HG02943 (cell line): ENCODE results near the gene C17orf67.

ENCODE experiments used
- ATAC-seq: cut with Tn5 transposase; IDR thresholded peaks from one replicate; pipeline ENCODE4 v1.9.1; 2021; ENCODE audit warnings: mild to moderate bottlenecking, low read depth, moderate library complexity; ENCODE audit not compliant: unreplicated experiment

The C17orf67 gene, protein sequence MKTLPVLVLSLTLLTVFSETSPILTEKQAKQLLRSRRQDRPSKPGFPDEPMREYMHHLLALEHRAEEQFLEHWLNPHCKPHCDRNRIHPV

GRCh38 chr17:56833809-56834379 lies at the start of gene C17orf67, which contains the start of gene DGKE:
C17orf67 (minus strand) TSS chr17:56833920; CDS start chr17:56815810, 18,110 bp downstream.
DGKE (plus strand) TSS chr17:56834151; CDS start chr17:56834796, 645 bp downstream.
- peak; percentile 71 for ATAC-seq

GRCh38 chr17:56881685-56882295 lies 48.1 kb upstream of the C17orf67 start:
- ATAC-seq: no peak

DNA sequence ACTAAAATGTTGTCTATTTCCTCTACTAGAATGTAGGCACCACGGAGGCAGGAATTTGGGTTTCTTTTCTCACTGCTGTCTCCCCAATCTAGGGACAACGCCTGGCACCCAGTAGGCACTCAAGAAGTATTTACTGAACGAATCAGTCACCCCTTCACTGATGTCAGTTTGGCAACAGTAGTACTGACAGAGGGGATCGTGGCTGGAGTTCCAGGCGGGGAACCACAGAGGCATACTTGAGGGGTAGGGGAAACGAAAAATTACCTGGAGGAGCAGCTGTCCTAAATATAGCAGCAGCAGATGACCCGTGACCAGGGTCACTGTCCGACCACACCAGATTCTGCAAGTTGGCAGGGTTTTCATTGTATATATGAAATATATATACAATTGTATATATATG lies 46.9 kb upstream of the C17orf67 start:
- ATAC-seq: no peak

GRCh38 chr17:56880133-56880532 lies 46.4 kb upstream of the C17orf67 start:
- ATAC-seq: no peak

GRCh38 chr17:56879280-56879679 lies 45.6 kb upstream of the C17orf67 start:
- ATAC-seq: no peak

DNA sequence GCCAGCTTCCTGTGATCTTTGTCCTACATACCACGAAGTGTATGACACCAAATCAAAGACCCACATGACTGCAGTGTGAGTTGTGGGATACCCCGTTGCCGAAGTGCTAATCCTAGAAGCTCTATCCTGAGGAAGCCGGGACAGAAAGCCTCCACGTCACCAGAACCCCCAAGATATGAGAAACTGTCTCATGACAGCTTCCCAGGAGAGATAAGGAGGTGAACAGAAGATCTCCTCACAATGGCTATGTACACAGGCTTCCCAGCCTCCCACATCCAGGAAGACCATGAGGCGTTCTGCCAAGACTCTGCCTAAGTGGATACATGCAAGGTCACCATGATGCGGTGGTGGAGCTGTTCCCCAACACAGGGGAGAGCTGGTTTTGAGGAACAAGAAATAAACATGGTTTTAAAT lies 43.1 kb upstream of the C17orf67 start:
- ATAC-seq: no peak

GRCh38 chr17:56870081-56870651 lies 36.4 kb upstream of the C17orf67 start:
- no peak for ATAC-seq

GRCh38 chr17:56868716-56869115 lies 35.0 kb upstream of the C17orf67 start:
- no peak for ATAC-seq

DNA sequence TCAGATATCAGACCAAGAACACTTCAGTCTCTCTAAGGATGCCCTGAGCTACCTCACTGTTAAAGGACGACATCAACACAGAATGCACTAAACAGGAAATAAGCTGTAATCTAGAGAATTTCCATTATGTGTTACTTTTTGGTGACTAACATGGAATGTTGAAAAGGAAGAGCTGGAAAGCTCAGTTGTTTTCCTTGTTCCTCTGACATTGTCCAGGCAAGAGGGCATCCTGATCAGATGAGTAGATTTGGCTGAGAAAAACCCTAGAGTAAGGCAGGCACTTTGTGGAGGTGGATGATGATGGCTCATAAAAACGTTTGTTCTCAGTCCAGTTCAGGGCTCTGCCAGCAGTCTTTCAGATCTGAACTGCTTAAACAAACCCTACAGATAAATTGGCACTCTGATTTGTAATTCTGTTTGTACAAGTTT lies 34.2 kb upstream of the C17orf67 start:
- ATAC-seq: no peak

DNA sequence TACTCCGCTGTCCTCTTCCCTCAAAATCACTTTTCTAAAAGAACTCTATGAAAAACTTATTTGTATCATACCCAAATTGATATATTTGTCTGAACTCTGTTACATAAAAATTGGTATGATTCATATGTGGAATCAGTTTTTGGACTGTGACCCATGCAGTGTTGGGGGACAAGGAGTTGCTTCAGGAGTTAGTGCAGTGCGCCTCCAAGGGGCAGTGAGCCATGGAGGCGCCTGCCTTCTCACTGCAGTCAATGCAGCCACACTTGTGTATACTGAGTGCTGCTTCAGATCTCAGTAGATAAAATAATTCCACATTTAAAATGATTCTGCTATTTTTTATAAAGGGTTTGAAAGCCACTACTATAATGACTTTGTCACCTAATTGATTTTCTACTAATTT lies 32.8 kb upstream of the C17orf67 start:
- ATAC-seq: no peak

GRCh38 chr17:56866076-56866475 lies 32.4 kb upstream of the C17orf67 start:
- no peak for ATAC-seq

DNA sequence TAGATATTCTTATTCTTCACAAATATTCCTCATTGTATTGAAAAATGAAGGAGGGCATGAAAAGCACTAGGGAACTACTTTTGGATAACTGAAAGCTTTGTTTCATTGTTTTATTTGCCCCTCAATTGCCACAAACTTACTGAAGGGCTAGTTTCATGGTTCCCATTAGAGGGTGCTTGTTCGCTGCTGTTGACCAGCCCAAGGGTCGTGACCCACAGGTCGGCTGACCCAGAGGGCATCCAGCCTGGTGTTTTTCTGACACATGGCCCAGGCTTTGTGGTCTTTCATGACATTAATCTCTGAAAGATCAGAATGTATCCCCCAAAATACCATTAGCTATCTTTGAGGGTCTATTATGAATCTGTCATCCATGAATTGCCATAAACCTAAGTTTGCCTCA lies 30.3 kb upstream of the C17orf67 start:
- ATAC-seq: no peak

GRCh38 chr17:56861899-56862298 lies 28.2 kb upstream of the C17orf67 start:
- no peak for ATAC-seq

GRCh38 chr17:56851008-56851407 lies 17.3 kb upstream of the C17orf67 start:
- no peak for ATAC-seq

- no peak for ATAC-seq
Observed at GRCh38 chr17:56850591-56850990, 16.9 kb upstream of the C17orf67 start.

DNA sequence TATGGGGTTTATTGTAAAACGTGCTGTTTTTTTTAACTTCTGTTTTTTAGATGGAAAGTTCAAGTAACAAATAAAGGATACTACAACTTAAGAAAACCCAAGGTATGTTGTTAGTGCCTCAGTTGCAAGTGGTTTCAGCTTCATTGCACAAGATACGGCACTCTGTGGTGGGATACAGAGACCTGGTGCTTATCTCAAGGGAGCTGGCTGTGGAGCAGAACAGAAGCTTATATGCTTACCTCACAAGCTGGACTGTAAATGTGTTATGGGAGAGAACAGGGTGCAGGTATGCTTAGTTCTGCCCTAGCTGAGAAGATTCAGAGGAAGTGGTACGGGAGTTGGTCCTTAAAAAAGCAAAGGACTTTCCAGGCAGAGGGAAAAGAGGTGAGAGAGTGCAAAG lies 15.4 kb upstream of the C17orf67 start:
- ATAC-seq: no peak

DNA sequence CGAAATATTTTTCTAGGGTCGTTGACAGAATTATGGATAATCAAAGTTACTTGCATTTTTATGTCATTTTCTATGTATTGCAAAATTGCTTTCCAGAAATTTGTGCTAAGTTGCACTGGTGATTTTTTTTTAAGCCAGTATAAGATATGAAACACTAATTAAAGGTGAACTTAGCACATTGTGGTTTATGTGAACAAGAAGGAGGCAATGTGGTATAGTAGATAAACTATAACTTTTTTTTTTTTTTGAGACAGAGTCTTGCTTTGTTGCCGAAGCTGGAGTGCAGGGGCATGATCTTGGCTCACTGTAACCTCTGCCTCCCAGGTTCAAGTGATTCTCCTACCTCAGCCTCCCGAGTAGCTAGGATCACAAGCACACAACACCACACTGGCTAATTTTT lies 13.4 kb upstream of the C17orf67 start:
- ATAC-seq: no peak

- no peak for ATAC-seq
Observed at GRCh38 chr17:56845934-56846333, 12.2 kb upstream of the C17orf67 start.

GRCh38 chr17:56842577-56842976 lies 8.9 kb upstream of the C17orf67 start:
- ATAC-seq: no peak

DNA sequence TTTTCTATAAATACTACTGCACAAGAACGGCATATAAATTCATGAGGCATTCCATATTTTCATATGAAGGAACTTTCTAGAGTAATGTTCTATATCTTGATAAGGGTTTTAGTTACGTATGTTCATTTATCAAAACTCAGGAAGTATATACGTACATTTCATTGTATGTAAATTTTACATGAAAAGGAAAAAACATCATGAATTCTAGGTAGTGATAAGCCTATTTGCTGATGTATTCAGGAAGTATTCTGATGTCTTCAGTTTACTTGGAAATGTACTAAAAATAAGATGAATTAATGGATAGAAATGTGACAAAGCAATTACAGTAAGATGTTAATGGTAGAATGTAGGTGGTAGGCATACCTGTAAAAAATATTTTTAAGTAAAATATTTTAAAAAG lies 5.0 kb upstream of the C17orf67 start:
- ATAC-seq: no peak

- ATAC-seq: no peak
Observed at GRCh38 chr17:56835264-56835585, 1.5 kb upstream of the C17orf67 start.
